ENCODE measurements around the gene FOXO3. TPM values are rescaled to one million over a fixed set of nuclear protein-coding genes. Genes with fewer than 3 reads are reported as not detected.

The FOXO3 gene
- total RNA-seq, 3 donors from 2014 or later (not counting 1 experiment from before 2014, with no cell fraction given) = 43.1 to 70.4 (median 51.3) TPM

GRCh38 chr6:108733051-108733450 lies 172.3 kb downstream of the FOXO3 start:
- no peaks in the 10 kb centered on the region for H3K9me3 Mint-ChIP-seq
- ATAC-seq (no peak), DNase-seq (no peak)
- WGBS (ENCODE audit: insufficient coverage) = 86% methylated on average over 1 of the region's 1 CpG
- no peaks in the 10 kb centered on the region for H3K27me3 Mint-ChIP-seq (ENCODE audit: low read depth in 2 of 2)
- H3K27ac ChIP-seq (ENCODE audit: low read length) = no peak overlapping the region
- H3K27me3 ChIP-seq (ENCODE audit: control insufficient read depth, insufficient read depth, low read length) = no peaks in the 10 kb centered on the region
- no peak overlapping the region for H3K4me3 Mint-ChIP-seq
- no peaks in the 10 kb centered on the region for H3K36me3 Mint-ChIP-seq
- H3K4me1 ChIP-seq (ENCODE audit: control insufficient read depth, insufficient read depth, low read length) = no peaks in the 10 kb centered on the region
- intact Hi-C loops (cut with micrococcal nuclease) = no loop called here
- no peak overlapping the region for H3K27ac Mint-ChIP-seq
- H3K4me3 ChIP-seq (ENCODE audit: low read length) = no peak overlapping the region
- H3K36me3 ChIP-seq (ENCODE audit: control insufficient read depth, insufficient read depth, low read length) = no peaks in the 10 kb centered on the region
- no peaks in the 10 kb centered on the region for H3K9me3 ChIP-seq (ENCODE audit: control insufficient read depth, insufficient read depth, low read length)
- H3K4me1 Mint-ChIP-seq = no peaks in the 10 kb centered on the region
- no peak for TF ChIP-seq CTCF (IDR thresholded peaks at IDR 0.05)

GRCh38 chr6:108733706-108734265 lies 173.1 kb downstream of the FOXO3 start:
- H3K9me3 Mint-ChIP-seq = no peaks in the 10 kb centered on the region
- intact Hi-C loops (cut with micrococcal nuclease) = no loop called here
- H3K27me3 Mint-ChIP-seq (ENCODE audit: low read depth in 2 of 2) = no peaks in the 10 kb centered on the region
- Histone ChIP-seq H3K4me1 (ENCODE audit: control insufficient read depth, insufficient read depth, low read length) (no peaks in the 10 kb centered on the region), H3K36me3 (ENCODE audit: control insufficient read depth, insufficient read depth, low read length) (no peaks in the 10 kb centered on the region), H3K27me3 (ENCODE audit: control insufficient read depth, insufficient read depth, low read length) (no peaks in the 10 kb centered on the region), H3K27ac (ENCODE audit: low read length) (no peak overlapping the region), H3K4me3 (ENCODE audit: low read length) (no peak overlapping the region), H3K9me3 (ENCODE audit: control insufficient read depth, insufficient read depth, low read length) (no peaks in the 10 kb centered on the region)
- 95% methylated on average over 2 of the region's 2 CpGs for WGBS (ENCODE audit: insufficient coverage)
- DNase-seq = no peak
- no peak overlapping the region for H3K27ac Mint-ChIP-seq
- TF ChIP-seq CTCF (IDR thresholded peaks at IDR 0.05) = no peak
- H3K36me3 Mint-ChIP-seq = no peaks in the 10 kb centered on the region
- no peaks in the 10 kb centered on the region for H3K4me1 Mint-ChIP-seq
- H3K4me3 Mint-ChIP-seq = no peak overlapping the region
- ATAC-seq = no peak
